GDM1 (cell line): ENCODE results near the gene CCDC7.
"Not testable (repeated sequence)": the region's sequence is repeated elsewhere in the genome, so short reads cannot be mapped to it uniquely, and the experiment has no call there.

ENCODE experiments used
- DNase-seq: peaks from one replicate; lab custom pipeline; 2025; lab: John Stamatoyannopoulos, UW

CCDC7 gene

GRCh38 chr10:32888161-32888927 is 442.4 kb downstream of the CCDC7 start:
- no peak for DNase-seq

DNA sequence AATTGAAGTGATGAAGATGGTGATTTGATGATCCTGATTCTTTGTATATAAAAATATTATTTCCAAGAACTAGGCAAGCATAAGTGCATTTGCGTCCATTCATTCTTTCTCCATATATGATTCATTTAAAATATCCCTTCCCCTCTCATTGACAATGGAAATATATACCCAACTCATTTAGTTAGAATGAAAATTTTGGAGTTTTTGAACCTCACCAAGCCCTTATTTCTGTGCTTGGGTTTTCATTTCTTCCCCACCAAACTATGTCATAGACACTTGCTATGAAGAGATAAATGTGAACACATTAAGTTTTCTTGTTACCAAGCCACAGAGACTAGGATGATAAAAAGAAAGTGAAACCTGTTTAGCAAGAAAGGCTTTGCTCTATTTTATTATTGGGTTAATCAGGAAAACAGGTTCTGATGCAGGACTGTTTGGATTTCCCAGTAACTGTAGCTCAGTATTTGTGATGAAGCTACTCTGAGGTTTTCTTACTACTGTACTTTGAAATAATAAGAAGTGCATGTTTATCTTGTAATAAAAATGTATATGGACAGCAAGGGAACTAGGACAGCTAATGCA is 443.8 kb downstream of the CCDC7 start:
- no peak for DNase-seq

GRCh38 chr10:32890444-32890843 is 444.5 kb downstream of the CCDC7 start:
- DNase-seq, result no peak

GRCh38 chr10:32891261-32891660 is 445.3 kb downstream of the CCDC7 start:
- no peak for DNase-seq

GRCh38 chr10:32893434-32893833 is 447.5 kb downstream of the CCDC7 start:
- DNase-seq, result no peak

DNA sequence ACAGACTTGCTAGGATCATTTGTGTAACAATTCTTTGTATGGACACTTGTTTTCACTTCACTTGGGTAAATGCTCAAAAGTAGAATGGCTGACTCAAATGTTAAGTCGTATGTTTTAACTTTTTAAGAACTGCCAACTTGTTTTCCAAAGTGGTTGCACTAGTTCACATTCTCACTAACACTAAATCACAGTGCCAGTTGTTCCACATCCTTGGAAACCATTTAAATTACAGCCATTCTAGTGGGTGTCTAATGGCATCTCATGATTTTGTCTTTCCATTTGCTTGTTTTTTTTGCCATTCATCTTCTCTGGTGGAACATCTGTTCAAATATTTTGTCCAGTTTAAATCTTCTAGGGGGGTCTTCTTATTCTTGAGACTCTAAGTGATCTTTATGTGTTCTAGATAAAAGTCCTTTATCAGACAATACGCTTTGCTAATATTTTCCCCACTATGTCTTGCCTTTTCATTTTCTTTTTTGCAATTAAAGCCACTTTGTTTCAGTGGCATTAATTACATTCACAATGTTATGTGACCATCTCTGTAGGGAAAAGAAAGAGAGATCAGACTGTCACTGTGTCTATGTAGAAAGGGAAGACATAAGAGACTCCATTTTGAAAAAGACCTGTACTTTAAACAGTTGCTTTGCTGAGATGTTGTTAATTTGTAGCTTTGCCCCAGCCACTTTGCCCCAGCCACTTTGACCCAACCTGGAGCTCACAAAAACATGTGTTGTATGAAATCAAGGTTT is 448.1 kb downstream of the CCDC7 start:
- no peak for DNase-seq

GRCh38 chr10:32895200-32895968 is 449.4 kb downstream of the CCDC7 start:
- not testable (repeated sequence) for DNase-seq

DNA sequence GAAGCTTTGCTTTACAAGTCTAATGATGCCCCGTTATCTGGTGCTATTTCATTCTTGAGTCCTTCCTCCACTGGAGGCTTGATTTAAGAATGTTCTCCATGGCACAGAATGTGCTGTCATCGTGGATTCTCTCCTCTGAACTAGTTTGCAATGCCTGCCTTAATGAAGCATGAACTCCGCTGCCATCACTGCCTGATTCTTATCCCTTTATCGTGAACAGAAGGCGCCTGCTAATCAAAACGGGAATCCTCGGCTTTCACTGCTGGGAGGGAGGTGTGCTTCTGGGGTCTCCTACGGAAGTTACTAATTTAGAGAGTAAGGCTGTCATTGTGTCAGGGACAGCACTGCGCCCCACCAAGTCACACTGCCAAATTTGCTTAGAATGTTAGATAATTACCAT is 455.9 kb downstream of the CCDC7 start:
- DNase-seq, result no peak

DNA sequence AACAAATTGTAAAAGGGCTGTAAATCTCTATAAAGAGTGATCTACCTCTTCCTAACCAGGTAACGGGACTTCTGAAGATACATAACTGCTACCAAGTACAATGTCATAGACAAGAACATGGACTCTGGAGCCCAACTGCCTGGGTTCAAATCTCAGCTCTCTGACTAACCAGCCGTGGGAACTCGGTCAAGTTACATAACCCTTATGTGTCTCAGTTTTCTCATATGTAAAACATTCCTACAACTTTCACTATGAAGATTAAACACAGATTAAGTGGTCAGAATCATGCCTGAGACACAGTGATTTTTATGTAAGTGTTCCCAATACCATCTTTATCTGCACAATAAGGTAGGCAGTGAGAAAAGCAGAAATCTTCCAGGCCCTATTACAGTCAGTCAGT is 459.5 kb downstream of the CCDC7 start:
- no peak for DNase-seq

DNA sequence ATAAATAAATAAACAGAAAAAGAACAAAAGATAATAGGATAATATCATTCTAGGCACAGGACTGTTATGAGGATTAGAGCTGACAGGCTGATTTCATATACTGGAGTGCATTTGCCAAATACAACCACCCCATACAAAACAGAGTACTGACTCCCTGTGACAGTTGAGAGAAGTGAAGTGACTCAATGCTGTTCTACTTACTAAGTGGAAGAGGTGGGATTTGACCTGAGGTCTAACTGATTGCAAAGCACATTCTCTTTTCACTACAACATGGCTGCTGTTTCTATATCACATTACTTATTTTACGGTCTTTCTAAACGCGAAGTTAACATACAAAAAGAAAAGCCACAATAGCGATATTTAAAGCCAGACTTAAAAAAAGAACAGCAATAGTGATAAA is 460.7 kb downstream of the CCDC7 start:
- DNase-seq, result no peak

DNA sequence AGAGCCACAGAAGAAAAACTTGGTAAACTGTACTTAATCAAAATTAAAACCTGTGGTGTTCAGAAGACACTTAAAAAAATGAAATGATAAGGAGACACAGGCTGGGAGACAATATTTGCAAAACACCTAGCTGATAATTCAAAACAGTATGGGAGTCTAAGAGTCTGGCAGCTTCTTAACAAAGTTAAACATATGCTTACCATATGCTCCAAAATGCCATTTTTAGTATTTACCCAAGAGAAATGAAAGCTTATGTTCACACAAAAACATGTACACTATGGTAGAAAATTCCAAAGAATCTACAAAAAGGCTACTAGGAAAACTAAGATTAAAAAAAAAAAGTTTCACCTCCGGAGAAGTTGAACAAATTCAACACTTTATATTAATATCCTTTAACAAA is 463.5 kb downstream of the CCDC7 start:
- no peak for DNase-seq

DNA sequence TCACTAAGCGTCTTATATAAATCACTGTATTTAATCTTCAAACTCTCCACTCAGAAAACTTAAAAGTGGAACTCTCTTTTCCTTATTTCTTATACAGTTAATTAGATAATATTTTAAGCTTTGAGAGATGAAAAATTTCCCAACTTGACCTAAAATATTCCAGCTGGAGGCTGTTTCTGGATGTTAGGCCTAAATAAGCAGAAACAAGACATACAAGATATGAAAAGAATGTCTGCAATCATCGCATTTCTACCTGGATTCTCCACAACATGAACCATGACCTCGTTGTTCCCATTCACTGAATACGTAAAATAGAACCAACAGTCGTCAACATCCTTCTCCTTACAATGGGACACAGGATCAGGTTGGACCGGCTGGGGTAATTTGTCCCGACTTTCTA is 464.0 kb downstream of the CCDC7 start:
- not testable (repeated sequence) for DNase-seq

DNA sequence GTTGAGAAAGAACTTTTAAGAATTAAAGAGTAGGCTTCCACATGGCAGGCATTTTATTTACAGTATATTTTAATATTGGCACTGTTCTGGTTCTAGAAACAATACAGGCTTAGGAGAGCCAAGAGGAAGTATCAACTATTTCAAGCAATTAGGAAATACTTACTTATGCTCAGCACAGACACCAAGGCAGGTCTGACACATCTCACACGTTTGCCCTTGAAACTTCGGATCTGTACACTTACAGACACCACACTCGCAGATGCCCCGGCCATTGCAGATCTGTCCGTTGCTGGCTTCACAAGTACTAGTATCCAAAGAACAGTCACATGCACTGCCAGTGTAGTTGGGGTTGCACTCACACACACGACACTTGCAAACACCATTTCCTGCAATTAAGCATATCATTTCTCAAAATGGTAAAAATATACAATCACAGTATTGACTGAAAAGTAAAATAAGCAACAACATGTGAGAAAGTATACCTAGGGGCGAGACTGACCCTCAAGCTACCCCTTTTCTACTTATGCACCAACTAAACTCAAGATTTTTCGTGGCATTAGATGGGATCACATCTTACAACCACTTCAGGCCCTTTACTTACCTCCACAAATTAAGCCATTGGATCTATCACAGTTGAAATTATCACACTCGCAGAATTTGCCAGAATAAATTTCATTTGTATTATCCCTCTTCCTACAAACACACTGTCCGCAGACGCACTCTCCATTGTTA is 465.5 kb downstream of the CCDC7 start:
- DNase-seq, result no peak

DNA sequence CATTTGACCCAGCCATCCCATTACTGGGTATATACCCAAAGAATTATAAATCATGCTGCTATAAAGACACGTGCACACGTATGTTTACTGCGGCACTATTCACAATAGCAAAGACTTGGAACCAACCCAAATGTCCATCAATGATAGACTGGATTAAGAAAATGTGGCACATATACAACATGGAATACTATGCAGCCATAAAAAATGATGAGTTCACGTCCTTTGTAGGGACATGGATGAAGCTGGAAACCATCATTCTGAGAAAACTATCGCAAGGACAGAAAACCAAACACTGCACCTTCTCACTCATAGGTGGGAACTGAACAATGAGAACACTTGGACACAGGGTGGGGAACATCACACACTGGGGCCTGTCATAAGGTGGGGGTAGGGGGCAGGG is 471.9 kb downstream of the CCDC7 start:
- not testable (repeated sequence) for DNase-seq

DNA sequence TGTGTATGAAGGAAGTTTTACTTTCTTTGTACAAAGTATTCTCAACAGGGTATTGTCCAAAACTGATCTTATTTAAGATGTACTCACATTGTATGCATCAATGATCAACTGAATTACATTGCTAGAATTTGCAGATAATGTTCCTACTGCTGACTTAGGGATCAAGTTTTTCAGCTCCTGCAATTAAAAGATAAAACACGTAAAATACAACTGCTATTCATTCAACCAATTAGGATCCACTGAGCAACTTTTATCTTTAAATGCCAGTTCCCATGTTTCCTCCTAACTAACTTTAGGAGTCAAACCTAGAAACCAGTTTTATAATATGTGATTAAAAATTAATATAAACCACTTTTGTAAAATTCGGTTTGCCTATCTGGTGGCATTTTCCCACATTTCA is 476.2 kb downstream of the CCDC7 start:
- DNase-seq, result no peak

DNA sequence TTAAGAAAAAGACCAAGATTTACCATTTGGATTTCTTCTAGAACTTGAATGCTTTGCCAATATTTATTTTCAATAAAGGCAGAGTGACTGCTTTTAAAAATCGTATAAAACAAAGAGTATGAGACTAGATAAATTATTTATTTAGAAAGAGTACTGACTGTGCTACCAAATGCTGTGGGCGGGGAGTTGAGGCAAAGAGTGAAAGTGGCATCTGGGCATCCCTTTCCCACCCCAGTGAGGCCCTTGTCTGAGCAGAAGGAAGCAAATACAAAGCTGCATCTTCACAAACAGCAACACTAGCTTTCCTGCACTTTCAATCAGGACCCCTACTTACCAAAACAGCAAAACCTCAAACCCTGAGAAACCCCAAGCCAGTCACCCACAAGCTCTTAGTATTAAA is 477.2 kb downstream of the CCDC7 start:
- DNase-seq, result no peak

GRCh38 chr10:32923849-32924248 is 477.9 kb downstream of the CCDC7 start:
- DNase-seq, result no peak
